ENCODE measurements around the gene FOXO3.

The FOXO3 gene

DNA sequence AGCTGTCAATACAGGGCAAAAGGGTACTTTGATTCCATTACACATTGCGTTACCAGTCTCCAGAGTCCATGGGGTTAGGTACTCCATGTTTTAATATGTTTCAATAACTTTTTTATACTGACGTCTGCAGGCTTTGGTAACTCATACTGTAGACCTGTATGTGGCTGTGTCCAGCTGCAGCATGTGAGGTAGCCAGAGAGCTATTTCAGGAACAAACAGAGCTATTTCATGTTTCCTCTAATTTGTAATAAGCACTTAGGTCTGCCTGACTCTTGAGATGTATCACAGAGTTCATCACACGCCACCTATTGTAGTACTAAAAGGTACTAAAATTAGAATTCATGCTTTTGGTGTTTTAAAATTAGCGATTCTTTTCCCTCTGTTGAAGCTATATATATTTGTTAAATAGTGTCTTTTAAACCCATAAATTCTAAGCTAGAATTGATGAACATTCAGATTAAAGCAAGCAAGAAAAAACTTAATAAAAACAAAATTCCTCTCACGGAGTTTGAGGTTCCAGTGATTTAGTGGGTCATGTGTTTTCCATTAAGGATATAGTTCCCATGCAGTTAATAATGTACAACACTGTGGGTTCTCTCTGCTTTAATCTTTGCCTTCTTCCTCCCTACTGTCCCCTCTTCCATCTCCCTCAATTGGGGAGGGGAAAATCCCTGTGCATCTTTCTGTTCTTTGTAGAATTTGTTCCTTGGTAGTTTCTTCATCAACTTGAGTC, 37.0 kb downstream of the FOXO3 start:
- DNase-seq (ENCODE audit: low read depth), result no peak

GRCh38 chr6:108598305-108598863, 37.7 kb downstream of the FOXO3 start:
- DNase-seq (ENCODE audit: low read depth), result no peak

DNA sequence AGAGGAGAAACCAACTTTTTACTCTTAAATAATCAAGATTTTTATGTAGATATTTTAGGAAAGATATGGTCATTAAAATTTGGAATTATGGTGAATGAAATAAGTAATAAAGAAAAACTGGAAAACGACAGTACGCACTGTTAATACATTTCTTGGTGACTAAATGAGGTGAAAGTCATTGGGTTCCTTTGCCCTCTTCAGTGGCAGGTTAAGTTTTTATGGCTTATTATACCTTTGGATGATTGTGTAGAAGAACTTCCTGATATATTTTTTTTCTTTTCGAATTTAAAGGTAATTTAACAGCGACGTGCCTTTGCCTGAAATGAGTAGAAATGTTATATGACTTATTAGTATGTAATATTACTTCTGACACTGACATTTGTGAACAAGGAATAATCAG, 43.4 kb downstream of the FOXO3 start:
- no peak for DNase-seq (ENCODE audit: low read depth)

DNA sequence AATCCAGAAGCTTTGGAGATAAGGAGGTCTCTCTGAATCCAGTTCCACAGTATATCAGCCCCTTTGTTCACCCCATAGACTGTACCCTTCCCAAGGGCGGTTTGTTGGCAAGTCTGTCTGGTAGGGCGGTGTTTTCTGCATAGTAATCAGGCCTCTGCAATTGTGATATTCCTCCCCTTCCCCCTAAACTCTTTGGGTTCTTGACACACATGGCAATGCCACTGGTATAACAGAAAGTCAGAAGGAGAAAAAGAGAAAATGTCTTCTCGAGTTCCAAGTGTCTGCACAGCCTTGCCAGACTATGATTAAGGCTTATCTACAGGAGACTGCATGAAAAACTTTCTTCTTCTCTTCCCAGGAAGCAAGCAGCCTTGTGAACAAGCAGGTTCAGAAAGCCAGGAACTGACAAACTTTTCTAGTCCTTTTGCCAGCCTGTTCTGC, 45.6 kb downstream of the FOXO3 start:
- DNase-seq (ENCODE audit: low read depth), result no peak

GRCh38 chr6:108608453-108609275, 47.9 kb downstream of the FOXO3 start:
- DNase-seq (ENCODE audit: low read depth), result no peak

- DNase-seq (ENCODE audit: low read depth), result no peak
These were observed 48.6 kb downstream of the FOXO3 start for GRCh38 chr6:108609276-108609769.

GRCh38 chr6:108610270-108610839, 49.6 kb downstream of the FOXO3 start:
- no peak for DNase-seq (ENCODE audit: low read depth)

DNA sequence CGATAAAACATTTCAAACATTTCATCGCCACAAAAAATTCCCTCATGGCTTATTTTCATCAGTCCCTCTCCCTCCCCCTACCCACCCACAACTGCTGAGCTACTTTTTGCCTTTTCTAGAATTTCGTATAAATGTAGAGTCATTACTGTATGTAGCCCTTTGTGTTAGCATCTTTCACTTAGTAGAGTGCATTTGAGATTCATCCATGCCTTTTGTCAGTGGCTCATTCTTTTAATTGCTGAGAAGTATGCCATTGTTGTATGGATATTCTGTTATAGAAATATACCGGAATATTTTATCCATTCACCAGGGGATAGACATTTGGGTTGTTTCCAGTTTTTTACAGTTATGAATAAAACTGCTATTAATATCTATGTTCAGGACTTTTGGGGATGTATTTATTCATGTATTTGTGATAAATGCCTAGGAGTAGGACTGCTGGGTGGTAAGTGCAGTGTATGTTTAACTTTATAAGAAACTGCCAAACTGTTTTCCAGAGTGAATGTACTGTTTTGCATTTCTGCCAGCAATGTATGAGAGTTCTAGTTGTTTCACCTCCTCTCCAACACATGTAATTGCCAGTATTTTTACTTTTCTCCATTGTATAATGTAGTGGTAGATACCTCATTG, 50.4 kb downstream of the FOXO3 start:
- no peak for DNase-seq (ENCODE audit: low read depth)

GRCh38 chr6:108612852-108613251, 52.1 kb downstream of the FOXO3 start:
- no peak for DNase-seq (ENCODE audit: low read depth)

DNA sequence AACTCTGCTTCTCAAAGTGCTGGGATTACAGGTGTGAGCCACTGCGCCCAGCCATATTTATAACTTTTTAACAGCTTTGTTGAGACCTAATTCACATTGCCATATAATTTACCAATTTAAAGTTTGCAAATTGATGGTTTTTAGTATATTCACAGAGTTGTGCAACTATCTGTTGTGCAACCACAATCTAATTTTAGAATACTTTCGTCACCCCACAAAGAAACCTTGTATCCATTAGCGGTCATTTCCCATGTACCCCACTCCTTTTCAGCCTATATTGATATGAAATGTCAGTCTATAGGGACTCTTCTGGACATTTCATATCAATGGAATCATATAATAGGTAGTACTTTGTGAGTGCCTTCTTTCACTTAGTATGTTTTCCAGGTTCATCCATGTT, 55.8 kb downstream of the FOXO3 start:
- no peak for DNase-seq (ENCODE audit: low read depth)

DNA sequence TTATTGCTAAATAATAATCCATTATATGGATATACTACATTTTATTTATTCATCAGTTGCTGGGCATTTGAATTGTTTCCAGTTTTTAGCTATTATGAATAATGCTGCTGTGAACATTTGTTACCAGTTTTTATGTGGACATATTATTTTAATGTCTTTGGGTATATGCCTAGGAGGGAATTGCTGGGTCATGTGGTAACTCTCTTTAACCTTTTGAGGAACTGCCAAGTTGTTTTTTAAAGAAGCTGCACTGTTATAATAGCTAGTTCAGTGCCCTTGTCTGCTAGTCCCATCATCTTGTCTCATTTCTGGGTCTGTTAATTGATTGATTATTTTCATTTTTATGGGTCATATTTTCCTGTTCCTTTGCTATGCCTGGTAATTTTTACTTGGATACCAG, 56.3 kb downstream of the FOXO3 start:
- no peak for DNase-seq (ENCODE audit: low read depth)

- no peak for DNase-seq (ENCODE audit: low read depth)
These were observed 58.0 kb downstream of the FOXO3 start for GRCh38 chr6:108618623-108619152.

GRCh38 chr6:108619431-108620197, 58.9 kb downstream of the FOXO3 start:
- no peak for DNase-seq (ENCODE audit: low read depth)

- DNase-seq (ENCODE audit: low read depth), result no peak
These were observed 60.4 kb downstream of the FOXO3 start for GRCh38 chr6:108621117-108621516.

GRCh38 chr6:108622641-108623298, 62.1 kb downstream of the FOXO3 start:
- no peak for DNase-seq (ENCODE audit: low read depth)

DNA sequence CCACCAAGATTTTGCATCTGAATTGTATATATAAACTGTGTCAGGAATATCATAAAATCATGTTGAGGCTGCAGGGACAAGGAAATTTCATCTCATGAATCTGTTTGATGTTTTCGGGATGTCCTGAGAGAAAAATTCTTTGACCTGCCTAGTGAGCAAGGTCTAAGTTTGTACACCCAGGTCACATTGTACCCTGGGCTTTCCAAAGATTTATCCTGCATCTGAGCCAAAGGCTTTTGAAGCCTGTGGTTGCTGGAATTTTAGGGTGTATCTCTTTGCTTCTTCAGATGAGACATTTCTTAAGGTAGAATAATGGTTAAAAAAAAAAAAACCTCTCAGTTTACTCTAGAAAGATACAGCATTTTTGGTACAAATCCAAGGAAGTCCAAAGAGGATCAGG, 63.3 kb downstream of the FOXO3 start:
- DNase-seq (ENCODE audit: low read depth), result no peak

DNA sequence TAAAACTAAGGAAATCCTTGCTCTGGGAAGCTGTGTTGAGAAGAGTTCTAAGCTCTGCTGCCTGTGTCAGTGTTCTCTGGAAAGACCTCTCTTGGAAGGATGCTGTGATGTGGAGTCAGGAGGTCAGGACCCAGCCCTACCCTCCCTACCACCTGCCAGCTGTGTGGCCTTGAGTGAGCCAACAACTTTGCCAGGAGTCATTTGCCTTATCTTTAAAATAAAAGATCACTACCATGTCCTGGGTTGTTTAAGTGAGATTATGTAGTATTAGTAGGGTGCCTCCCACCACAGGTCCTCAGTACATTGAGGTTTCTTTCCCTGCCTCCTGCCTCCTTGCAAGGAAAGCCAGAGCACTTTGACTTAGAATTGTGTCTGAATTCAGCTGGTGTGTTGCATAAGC, 64.9 kb downstream of the FOXO3 start:
- no peak for DNase-seq (ENCODE audit: low read depth)

- DNase-seq (ENCODE audit: low read depth), result no peak
These were observed 66.1 kb downstream of the FOXO3 start for GRCh38 chr6:108626777-108627176.

DNA sequence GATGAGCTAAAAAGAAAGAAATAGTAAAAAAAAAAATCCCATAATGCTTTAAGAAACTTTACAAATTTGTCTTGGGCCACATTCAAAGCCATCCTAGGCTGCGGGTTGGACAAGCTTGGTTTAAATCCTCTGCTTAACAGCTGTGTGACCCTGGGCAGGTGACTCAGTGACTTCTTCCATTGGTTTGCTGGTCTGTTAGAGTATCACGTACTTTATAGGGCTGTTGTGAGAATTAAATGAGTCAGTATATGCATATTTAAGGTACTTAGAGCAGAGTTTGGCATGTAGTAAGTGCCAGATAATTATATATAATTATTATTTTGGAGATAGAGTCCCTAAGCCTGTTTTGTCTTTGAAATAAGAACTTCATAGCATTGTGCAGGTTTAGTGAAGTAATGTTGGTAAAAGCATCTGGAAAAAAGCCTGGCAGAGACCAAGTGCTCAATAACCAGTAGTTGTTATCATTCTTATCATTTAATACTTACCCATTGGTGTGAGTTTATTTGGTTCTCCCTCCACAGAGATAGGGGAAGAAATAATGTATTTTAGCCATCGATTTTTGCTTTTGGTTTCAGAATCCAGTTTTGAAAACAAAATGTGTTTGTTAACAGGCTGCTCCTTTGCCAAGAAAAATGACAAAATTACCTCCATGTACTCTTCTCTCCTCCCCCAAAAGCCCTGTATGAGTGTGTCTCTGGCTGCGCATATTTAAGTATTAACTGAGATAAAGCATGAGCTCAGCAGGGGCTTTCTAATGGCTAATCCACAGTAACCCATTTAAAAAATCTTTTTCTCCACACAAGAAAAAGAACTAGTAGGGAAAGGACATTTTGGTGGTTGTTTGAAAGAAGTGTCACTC, 67.2 kb downstream of the FOXO3 start:
- no peak for DNase-seq (ENCODE audit: low read depth)

All from activated T-helper 9 cell treated with anti-CD3 and anti-CD28 coated beads, Interleukin-2, amount 50 U/mL, for 16 hours (primary cell).